Measurements from ENCODE around the gene CLP1.
"Not testable (repeated sequence)": the region's sequence is repeated elsewhere in the genome, so short reads cannot be mapped to it uniquely, and the experiment has no call there.

Gene CLP1

GRCh38 chr11:57641011-57641807 is 16.4 kb upstream of the CLP1 start:
- no peak for DNase-seq

DNA sequence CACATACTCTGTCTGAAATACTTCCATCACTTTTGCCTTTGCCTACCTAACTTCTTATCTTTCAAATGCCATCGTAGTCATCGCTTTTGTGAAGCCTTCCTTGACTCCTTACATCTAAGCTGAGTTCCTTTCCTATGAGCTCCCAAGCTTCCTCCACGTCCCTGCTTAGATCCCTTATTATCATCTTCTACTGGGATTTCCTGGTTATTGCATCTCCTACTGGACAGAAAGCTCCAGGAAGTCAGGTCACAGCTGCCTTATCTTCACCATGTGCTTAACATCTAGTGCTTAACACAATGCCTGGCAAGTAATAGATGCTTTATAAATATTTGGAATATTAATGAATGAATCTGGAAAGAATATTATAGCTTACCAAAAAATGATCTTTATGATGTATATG is 13.8 kb upstream of the CLP1 start:
- DNase-seq = no peak

DNA sequence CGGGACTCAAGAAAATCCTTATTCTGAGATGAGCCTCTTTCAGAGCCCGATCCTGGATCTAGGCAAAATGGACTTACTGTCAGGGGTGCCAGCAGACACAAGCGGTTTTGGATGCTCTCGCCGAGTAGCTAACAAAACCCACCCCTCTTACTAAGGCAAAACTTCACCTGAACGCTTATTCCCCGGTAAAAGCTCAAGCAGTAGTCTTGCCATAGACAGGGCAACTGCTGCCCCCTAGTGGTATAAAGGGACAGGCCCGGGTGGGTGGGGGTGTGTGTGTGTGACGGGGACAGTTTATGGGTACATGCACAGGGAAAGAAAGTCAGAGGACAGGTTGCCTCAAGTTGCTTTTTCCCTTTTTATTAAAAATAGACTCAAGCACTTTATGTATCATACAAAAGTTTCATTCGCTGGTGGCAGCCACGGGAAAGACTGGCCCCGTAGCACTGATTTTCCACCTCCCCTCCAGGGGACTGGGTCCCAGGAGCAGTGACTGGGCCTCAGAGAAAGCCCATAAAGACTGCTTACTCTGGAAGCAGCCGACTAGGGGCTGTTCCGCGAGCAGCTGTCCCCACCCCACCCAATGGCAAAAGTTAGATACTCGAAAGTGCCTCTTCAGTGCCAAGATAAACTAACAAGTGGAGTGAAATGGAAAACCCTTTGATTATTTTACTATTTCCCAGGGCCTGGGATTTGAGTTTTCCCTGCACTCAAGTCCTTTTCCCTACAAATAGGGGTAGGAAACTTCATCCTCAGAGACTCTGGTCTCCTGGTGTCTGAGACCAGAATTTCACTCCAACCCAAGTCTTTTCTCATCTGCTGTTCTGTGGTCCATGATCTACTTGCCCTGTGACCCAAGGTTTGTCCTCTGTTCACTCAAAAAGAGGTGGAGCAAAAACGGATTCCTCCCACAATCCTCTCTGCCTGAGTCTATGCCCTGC is 12.5 kb upstream of the CLP1 start:
- no peak for DNase-seq

- DNase-seq = no peak
Measured at GRCh38 chr11:57645689-57646085, 11.9 kb upstream of the CLP1 start.

GRCh38 chr11:57646194-57646798 is 11.3 kb upstream of the CLP1 start:
- DNase-seq = no peak

DNA sequence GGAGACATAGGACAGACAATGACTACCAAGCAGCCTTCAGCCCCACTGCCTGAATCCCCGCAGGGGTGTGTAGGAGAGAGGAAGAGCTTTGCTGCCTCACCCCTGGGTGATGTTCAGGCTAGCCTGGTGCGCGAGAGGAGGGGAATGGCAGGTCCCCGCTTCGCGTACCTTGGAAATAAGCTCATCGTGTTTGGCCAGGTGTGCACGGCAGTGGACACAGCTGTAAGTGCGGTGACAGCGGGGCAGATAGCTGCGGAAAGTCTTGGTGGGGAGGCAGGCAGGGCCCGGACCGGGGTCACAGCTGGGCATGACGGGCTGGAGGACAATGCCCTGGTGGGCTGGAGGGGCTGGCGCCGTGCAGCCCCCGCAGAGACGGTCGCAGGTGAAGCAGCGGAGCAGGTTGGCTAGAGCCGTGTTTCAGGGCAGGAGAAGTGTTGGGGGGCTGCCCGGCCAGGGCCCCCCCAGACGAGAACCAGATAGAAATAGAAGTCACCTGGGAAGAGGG is 10.7 kb upstream of the CLP1 start:
- no peak for DNase-seq

DNA sequence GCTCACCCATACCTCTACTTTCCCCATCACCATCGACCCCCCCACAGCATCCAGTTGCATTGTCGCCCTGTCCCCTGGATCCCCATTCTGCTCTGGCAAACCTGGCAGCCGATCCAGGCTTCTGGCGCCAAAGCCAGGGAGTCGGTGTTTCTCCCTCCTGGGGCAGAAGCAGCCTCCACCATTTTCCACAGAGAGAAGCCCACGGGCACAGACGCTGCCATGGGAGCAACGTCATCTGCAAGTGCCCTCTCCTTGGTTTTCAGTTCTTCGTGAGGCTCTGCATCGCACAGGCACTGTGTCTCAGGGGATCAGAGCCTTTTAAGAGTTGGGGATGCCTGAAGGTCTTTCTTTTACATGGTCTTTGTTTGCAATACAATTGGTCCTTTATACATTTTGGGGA is 10.2 kb upstream of the CLP1 start:
- no peak for DNase-seq

- DNase-seq = no peak
Measured at GRCh38 chr11:57647960-57648800, 9.4 kb upstream of the CLP1 start.

GRCh38 chr11:57648801-57649735 is 8.5 kb upstream of the CLP1 start:
- DNase-seq = no peak

DNA sequence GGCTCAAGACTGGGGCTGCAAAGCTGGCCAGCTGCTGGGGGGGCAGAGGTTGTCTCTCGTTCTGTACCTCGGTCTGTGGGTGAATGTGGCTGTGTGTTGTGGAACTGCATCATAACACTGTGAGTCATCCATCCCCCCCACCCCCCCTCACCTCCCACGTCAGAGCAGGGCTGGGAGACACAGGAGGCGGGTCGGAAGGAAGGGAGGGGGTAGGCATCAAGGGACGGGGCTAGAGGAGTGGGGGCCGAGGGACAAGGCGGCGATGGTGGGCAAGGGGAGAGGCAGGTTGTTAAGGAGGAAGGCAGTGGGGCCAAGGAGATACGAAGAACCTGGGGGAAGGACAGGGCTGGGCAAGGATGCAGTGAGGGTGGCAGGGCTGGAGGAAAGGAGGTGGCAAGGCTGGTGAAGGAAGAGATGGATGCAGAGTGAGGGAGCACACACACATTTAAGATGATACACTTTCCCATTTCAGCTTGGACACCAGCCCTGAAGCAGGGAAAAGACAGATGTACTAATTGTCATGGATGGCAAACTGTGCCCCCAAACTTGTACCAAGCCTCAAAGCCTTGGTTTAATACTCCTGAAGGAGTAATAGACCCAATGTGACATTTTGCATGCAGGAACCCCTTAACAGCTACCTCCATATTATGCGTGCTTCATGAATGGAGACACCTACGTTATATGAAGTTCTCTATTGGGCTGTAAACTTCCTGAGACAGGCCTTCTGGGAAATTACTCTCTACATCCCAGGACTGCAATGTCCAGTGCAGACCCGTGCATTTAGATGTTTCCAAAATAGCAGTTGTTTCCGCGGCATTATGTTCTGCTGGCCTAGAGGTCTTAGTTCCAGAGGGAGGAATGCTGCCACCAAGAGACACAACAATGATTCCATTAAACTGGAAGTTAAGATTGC is 7.5 kb upstream of the CLP1 start, which contains the start of gene YPEL4:
TSS of gene YPEL4 (minus strand) at position 87 of the 913 bp plus-strand sequence. CDS start 2,805 bp downstream, outside the sequence.
- DNase-seq = no peak

GRCh38 chr11:57650739-57651090 is 6.8 kb upstream of the CLP1 start:
- no peak for DNase-seq

GRCh38 chr11:57651408-57651807 is 6.2 kb upstream of the CLP1 start:
- no peak for DNase-seq

DNA sequence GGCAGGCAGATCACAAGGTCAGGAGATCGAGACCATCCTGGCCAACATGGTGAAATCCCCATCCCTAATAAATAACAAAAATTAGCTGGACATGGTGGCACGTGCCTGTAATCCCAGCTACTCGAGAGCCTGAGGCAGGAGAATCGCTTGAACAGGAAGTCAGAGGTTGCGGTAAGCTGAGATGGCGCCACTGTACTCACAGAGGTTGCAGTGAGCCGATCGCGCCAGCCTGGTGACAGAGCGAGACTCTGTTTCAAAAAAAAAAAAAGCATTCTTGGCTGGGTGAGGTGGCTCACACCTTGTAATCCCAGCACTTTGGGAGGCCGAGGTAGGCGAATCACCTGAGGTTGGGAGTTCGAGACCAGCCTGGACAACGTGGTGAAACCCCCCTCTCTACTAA is 5.3 kb upstream of the CLP1 start:
- not testable (repeated sequence) for DNase-seq

- no peak for DNase-seq
Measured at GRCh38 chr11:57652662-57653061, 4.9 kb upstream of the CLP1 start.

DNA sequence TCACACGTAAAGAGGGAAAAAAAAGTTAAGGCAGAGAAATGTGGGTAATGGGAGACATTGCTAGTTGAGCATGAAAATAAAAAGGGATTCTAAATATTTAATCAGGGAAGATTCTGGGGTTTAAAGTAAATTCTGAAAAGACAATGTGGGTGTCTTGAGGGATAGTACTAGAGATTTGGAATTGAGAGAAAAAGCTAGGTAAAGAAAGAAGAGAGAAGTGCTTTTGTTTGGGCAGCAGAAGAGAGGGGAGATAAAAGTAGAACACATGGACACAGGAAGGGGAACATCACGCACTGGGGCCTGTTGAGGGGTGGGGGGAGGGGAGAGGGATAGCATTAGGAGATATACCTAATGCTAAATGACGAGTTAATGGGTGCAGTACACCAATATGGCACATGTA is 4.4 kb upstream of the CLP1 start:
- no peak for DNase-seq

GRCh38 chr11:57656885-57657193 is 723 bp upstream of the CLP1 start:
- no peak for DNase-seq

GRCh38 chr11:57658023-57658361 is 430 bp downstream of the CLP1 start:
- no peak for DNase-seq

DNA sequence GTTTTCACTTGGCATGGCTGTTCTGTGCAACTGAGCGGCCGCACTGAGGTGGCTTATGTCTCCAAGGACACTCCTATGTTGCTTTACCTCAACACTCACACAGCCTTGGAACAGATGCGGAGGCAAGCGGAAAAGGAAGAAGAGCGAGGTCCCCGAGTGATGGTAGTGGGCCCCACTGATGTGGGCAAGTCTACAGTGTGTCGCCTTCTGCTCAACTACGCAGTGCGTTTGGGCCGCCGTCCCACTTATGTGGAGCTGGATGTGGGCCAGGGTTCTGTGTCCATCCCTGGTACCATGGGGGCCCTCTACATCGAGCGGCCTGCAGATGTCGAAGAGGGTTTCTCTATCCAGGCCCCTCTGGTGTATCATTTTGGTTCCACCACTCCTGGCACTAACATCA is 2.1 kb downstream of the CLP1 start:
- DNase-seq = no peak

DNA sequence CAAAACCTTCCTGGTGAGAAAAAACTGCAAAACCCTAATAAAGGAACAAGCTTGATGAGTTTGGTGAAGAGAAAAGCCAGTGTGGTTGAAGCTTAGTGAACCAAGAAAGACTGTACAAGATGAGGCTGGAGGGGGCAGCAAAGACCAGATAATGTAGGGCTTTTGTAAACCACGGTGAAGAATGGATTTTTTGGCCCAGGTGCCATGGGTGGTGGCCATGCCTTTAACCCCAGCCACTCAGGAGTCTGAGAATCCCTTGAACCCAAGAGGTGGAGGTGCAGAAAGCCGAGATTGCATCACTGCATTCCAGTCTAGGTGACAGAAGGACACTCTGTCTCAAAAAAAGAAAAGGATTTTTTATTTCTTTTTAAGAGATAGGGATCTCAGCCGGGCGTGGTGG is 5.3 kb downstream of the CLP1 start:
- DNase-seq = no peak

- DNase-seq = no peak
Measured at GRCh38 chr11:57663975-57664374, 6.4 kb downstream of the CLP1 start.

Measured in NCI-H1436 treated with DMSO at 0.1 percent for 48 hours (cell line).